T-helper 1 cell treated with Interleukin-12 subunit alpha and Interleukin-12 subunit beta and Interleukin-4 antibody, amounts not matched to agents 30 μg/mL and 1 μg/mL, for 36 hours (primary cell): ENCODE results near the gene ACVR2B.
"Not testable (repeated sequence)": the region's sequence is repeated elsewhere in the genome, so short reads cannot be mapped to it uniquely, and the experiment has no call there.

Experiments used
- H3K27ac Mint-ChIP-seq: one replicate; pipeline ENCODE4 v1.8.0; 2021; ENCODE audit warnings: mild to moderate bottlenecking, mixed read lengths
- H3K27me3 Mint-ChIP-seq: one replicate; pipeline ENCODE4 v1.8.0; 2021; ENCODE audit warnings: low read depth, mixed read lengths
- H3K36me3 Mint-ChIP-seq: one replicate; pipeline ENCODE4 v1.8.0; 2021; ENCODE audit warnings: low read depth, mixed read lengths
- H3K4me1 Mint-ChIP-seq: one replicate; pipeline ENCODE4 v1.8.0; 2021; ENCODE audit warnings: low read depth, mixed read lengths
- H3K4me3 Mint-ChIP-seq: one replicate; pipeline ENCODE4 v1.8.0; 2021; ENCODE audit warnings: mild to moderate bottlenecking, moderate library complexity, mixed read lengths
- H3K9me3 Mint-ChIP-seq: one replicate; pipeline ENCODE4 v1.8.0; 2021; ENCODE audit warnings: mixed read lengths

The ACVR2B gene

GRCh38 chr3:38453075-38453912 is at the start of gene ACVR2B:
Gene ACVR2B (plus strand): TSS chr3:38453890. CDS start chr3:38454323, 433 bp downstream.
- peaks cover 7% of the 10 kb centered on the region for H3K9me3 Mint-ChIP-seq
- peak within 1 kb of the TSS; percentile 85 for H3K27ac Mint-ChIP-seq
- H3K36me3 Mint-ChIP-seq = peaks cover 7% of the 10 kb centered on the region
- peak within 1 kb of the TSS; percentile 96 for H3K4me3 Mint-ChIP-seq
- peaks cover 21% of the 10 kb centered on the region for H3K27me3 Mint-ChIP-seq
- peaks cover 11% of the 10 kb centered on the region for H3K4me1 Mint-ChIP-seq

- H3K9me3 Mint-ChIP-seq = peaks cover 3% of the 10 kb centered on the region
- peaks cover 18% of the 10 kb centered on the region for H3K36me3 Mint-ChIP-seq
- no peaks in the 10 kb centered on the region for H3K4me1 Mint-ChIP-seq
- no peak overlapping the region for H3K27ac Mint-ChIP-seq
- H3K27me3 Mint-ChIP-seq = no peaks in the 10 kb centered on the region
- H3K4me3 Mint-ChIP-seq = no peak overlapping the region
Measured at GRCh38 chr3:38404286-38404685, 49.4 kb upstream of the ACVR2B start.

GRCh38 chr3:38411591-38411990 is 42.1 kb upstream of the ACVR2B start:
- H3K27me3 Mint-ChIP-seq = no peaks in the 10 kb centered on the region
- no peak overlapping the region for H3K4me3 Mint-ChIP-seq
- no peaks in the 10 kb centered on the region for H3K4me1 Mint-ChIP-seq
- peaks cover 6% of the 10 kb centered on the region for H3K9me3 Mint-ChIP-seq
- peaks cover 5% of the 10 kb centered on the region for H3K36me3 Mint-ChIP-seq
- no peak overlapping the region for H3K27ac Mint-ChIP-seq

- not testable (repeated sequence) for H3K9me3 Mint-ChIP-seq, H3K27ac Mint-ChIP-seq, H3K36me3 Mint-ChIP-seq, H3K27me3 Mint-ChIP-seq
- H3K4me1 Mint-ChIP-seq = peaks cover 28% of the 10 kb centered on the region
- H3K4me3 Mint-ChIP-seq = peak overlapping the region; percentile 18
Measured at GRCh38 chr3:38420758-38421157, 32.9 kb upstream of the ACVR2B start.

GRCh38 chr3:38421679-38422336 is 31.9 kb upstream of the ACVR2B start:
- Mint-ChIP-seq H3K27ac (no peak overlapping the region), H3K4me1 (peaks cover 34% of the 10 kb centered on the region), H3K4me3 (no peak overlapping the region), H3K9me3 (no peaks in the 10 kb centered on the region), H3K36me3 (peaks cover 2% of the 10 kb centered on the region), H3K27me3 (no peaks in the 10 kb centered on the region)

- not testable (repeated sequence) for H3K27ac Mint-ChIP-seq, H3K27me3 Mint-ChIP-seq
- Mint-ChIP-seq H3K4me1 (peaks cover 29% of the 10 kb centered on the region), H3K4me3 (peak overlapping the region; percentile 51), H3K36me3 (peaks cover 15% of the 10 kb centered on the region), H3K9me3 (peaks cover 22% of the 10 kb centered on the region)
Measured at GRCh38 chr3:38426798-38427426, 26.8 kb upstream of the ACVR2B start.

GRCh38 chr3:38432871-38433658 is 20.6 kb upstream of the ACVR2B start:
- not testable (repeated sequence) for H3K4me3 Mint-ChIP-seq, H3K4me1 Mint-ChIP-seq, H3K27ac Mint-ChIP-seq, H3K27me3 Mint-ChIP-seq
- Mint-ChIP-seq H3K9me3 (peaks cover 68% of the 10 kb centered on the region), H3K36me3 (peaks cover 32% of the 10 kb centered on the region)

GRCh38 chr3:38433661-38434060 is 20.0 kb upstream of the ACVR2B start:
- not testable (repeated sequence) for H3K4me1 Mint-ChIP-seq, H3K27ac Mint-ChIP-seq, H3K27me3 Mint-ChIP-seq, H3K4me3 Mint-ChIP-seq
- Mint-ChIP-seq H3K9me3 (peaks cover 68% of the 10 kb centered on the region), H3K36me3 (peaks cover 32% of the 10 kb centered on the region)

GRCh38 chr3:38438436-38439069 is 15.1 kb upstream of the ACVR2B start:
- Mint-ChIP-seq H3K9me3 (peaks cover 46% of the 10 kb centered on the region), H3K36me3 (peaks cover 12% of the 10 kb centered on the region)
- not testable (repeated sequence) for H3K4me1 Mint-ChIP-seq, H3K27me3 Mint-ChIP-seq, H3K4me3 Mint-ChIP-seq, H3K27ac Mint-ChIP-seq

GRCh38 chr3:38443205-38443604 is 10.5 kb upstream of the ACVR2B start:
- not testable (repeated sequence) for H3K4me3 Mint-ChIP-seq, H3K27ac Mint-ChIP-seq, H3K27me3 Mint-ChIP-seq, H3K36me3 Mint-ChIP-seq, H3K4me1 Mint-ChIP-seq
- peaks cover 14% of the 10 kb centered on the region for H3K9me3 Mint-ChIP-seq

- H3K4me3 Mint-ChIP-seq = no peak overlapping the region
- H3K9me3 Mint-ChIP-seq = peaks cover 7% of the 10 kb centered on the region
- peaks cover 7% of the 10 kb centered on the region for H3K36me3 Mint-ChIP-seq
- peaks cover 20% of the 10 kb centered on the region for H3K27me3 Mint-ChIP-seq
- no peak overlapping the region for H3K27ac Mint-ChIP-seq
- peaks cover 1% of the 10 kb centered on the region for H3K4me1 Mint-ChIP-seq
Measured at GRCh38 chr3:38446085-38446686, 7.5 kb upstream of the ACVR2B start.

- H3K27me3 Mint-ChIP-seq = peaks cover 24% of the 10 kb centered on the region
- H3K4me1 Mint-ChIP-seq = peaks cover 1% of the 10 kb centered on the region
- no peak overlapping the region for H3K27ac Mint-ChIP-seq
- peaks cover 7% of the 10 kb centered on the region for H3K9me3 Mint-ChIP-seq
- no peak overlapping the region for H3K4me3 Mint-ChIP-seq
- peaks cover 7% of the 10 kb centered on the region for H3K36me3 Mint-ChIP-seq
Measured at GRCh38 chr3:38446812-38447211, 6.9 kb upstream of the ACVR2B start.

GRCh38 chr3:38450853-38451252 is 2.8 kb upstream of the ACVR2B start:
- peaks cover 7% of the 10 kb centered on the region for H3K9me3 Mint-ChIP-seq
- peaks cover 7% of the 10 kb centered on the region for H3K36me3 Mint-ChIP-seq
- peak overlapping the region; percentile 50 for H3K27ac Mint-ChIP-seq
- peaks cover 23% of the 10 kb centered on the region for H3K27me3 Mint-ChIP-seq
- peaks cover 11% of the 10 kb centered on the region for H3K4me1 Mint-ChIP-seq
- no peak overlapping the region for H3K4me3 Mint-ChIP-seq

GRCh38 chr3:38453913-38454177 is 155 bp downstream of the ACVR2B start:
- Mint-ChIP-seq H3K4me3 (no peak overlapping the region), H3K9me3 (peaks cover 7% of the 10 kb centered on the region), H3K4me1 (peaks cover 11% of the 10 kb centered on the region), H3K36me3 (peaks cover 7% of the 10 kb centered on the region), H3K27me3 (peaks cover 18% of the 10 kb centered on the region), H3K27ac (no peak overlapping the region)
